Stimulated activated CD4-positive, alpha-beta T cell treated with anti-CD3 and anti-CD28 coated beads, Interleukin-15, amount 100 ng/mL, for 24 hours (primary cell): ENCODE measurements around the gene STAU1.
"Not testable (repeated sequence)": the region's sequence is repeated elsewhere in the genome, so short reads cannot be mapped to it uniquely, and the experiment has no call there.

Source experiments
- DNase-seq: peaks from one replicate; pipeline ENCODE4 v3.0.0-alpha.2; 2020

The STAU1 gene

DNA sequence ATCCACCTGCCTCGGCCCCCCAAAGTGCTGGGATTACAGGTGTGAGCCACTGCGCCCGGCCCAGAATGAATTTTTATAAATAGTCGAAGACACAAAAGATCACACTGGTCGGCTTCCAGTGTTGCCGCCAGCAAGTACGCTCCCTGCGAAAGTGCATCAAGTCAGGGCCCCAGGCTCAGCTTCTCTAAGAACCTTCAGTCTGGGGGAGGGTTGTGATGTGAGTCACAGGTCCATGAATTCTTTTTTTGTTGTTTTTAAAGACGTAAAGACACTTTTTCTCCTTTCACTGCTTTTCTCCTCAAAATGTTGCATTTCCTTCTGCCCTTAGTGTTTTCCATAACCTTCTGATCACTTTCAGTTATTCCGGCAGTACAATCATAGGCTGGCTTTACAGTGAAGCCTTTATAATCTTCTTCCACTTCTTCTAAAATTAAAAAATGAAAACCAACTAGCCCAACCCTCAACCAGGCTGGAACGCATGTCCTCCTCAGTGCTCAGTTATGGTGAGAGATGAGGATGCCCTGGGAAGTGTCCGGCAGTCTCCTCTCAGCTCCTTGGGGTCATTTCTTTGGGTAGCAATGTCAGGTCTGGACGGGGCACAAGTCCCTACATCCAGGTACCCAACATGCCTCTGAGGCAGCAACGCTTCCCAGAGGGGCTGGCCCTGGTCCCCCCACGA lies 75.4 kb downstream of the STAU1 start:
- DNase-seq = no peak

DNA sequence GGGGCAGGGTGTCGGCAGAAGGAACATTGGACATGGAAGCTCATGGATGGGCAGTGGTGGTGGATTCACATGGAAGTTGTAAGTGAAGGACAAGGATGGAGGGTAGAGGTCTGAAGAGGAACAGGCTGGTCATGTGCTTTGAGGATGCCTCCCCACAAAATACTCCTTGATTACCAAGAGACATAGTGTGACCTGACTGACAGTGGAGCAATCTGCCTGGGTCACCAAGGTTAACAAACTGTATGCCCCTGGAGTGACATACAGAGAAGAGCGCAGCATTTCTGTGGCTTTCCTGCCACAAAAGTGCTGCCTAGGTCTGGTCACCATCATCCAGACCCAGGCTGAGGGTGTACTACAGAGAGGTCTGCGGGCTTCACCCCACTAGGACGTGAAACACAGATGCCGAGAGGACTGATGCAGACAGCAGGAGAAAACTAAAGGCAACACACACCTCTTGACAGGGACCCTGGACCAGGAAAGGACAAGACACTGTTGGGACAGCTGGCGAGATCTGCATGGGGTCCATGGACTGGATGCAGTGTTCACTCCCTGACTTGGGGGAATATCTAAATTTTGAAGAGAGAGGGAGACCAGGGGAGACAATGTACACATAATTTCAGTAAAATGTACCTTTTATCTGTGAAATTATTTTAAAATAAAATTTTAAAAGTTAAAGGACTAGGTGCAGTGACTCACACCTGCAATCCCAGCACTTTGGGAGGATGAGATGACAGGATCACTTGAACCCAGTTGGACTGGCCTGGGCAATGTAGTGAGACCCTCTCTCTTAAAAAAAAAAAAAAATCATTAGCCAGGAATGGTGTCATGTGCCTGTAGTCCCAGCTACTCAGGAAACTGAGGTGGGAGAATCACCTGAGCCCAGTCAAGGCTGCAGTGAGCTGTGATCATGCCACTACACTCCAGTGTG lies 77.1 kb downstream of the STAU1 start:
- DNase-seq = no peak

DNA sequence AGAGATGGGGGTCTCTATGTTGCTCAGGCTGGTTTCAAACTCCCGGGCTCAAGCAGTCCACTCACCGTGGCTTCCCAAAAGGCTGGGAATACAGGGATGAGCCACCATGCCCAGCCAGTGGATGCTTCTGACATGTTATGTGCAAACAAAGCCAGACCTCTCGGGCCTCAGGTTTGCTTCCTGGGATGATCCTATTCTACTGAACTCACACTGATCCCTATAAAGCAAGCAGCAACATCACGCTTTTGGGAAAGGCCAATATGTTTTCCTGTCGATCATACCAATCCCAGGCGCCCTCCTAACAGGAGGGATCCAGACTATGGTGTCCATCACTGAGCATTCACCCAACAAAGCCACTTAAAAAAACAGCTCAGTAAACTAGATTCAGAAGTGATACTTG lies 81.8 kb downstream of the STAU1 start:
- DNase-seq = no peak

DNA sequence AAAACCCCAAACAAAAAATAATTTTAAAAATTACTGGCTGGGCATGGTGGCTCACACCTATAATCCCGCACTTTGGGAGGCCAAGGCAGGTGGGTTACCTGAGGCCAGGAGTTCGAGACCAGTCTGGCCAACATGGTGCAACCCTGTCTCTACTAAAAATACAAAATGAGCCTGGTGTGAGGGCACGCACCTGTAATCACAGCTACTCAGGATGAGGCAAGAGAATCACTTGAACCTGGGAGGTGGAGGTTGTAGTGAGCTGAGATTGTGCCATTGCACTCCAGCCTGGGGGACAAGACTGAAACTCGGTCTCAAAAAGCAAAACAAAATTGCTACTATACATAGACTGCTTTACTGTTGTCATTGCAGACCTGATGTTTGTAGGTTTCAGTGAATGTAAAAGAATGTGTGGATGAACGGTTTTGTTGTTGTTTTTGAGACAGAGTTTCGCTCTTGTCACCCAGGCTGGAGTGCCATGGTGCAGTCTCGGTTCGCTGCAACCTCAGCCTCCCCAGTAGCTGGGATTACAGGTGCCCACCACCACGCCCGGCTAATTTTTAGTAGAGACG lies 83.1 kb downstream of the STAU1 start:
- DNase-seq = not testable (repeated sequence)

DNA sequence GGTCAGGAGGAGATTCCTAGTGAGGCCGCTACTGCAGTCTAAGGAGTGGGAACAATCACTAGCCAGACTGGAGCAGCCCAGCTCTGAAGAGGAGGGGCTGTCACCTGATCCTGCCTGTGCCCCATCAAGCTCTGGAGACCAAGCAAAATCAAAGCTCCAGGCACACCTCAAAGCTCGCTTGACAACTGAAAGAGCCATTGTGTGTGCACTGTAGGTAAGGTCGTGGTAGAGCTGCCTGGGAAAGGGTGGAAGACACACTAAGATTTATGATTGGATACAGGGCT lies 83.8 kb downstream of the STAU1 start:
- DNase-seq = no peak

- DNase-seq = no peak
Measured at GRCh38 chr20:49103647-49104364, 84.3 kb downstream of the STAU1 start.

DNA sequence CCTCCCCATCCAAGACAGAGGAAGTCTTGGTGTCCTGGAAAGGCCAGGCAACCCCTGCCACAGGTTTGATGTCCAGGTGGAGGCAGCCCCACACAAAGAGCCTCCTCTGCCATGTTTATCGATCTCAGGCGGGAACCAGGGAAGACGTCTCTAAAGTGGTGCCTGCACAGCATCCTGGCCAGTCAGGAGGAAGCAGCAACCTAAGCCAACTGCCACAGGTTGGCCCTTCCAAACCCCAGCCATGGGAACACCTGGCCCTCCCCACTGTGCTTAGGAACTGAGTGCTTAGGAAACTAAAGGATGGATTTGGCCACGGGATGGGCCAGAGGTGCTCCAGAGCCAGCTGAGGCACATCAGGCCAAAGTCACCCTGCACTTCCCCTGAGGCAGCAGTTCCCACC lies 85.1 kb downstream of the STAU1 start:
- DNase-seq = no peak

DNA sequence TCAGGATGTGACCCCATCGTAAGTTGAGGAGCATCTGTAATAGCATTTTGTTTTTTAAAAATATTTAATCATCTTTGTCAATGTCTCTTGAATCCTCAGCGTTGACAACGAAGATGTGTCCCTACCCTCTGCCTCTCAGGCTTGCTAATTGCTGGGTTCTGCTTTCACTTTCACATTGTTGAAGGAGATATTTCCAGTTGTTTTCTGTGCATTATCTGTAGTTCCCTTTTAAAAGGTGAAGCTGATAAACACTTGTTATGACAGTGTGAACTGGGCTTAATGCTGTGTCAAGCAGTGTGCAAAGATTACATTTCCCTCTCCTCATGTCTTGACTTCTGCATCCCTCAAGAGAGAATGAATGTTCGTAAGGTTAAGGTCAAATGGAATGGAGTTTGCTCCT lies 87.2 kb downstream of the STAU1 start:
- no peak for DNase-seq

GRCh38 chr20:49100292-49100691 lies 87.8 kb downstream of the STAU1 start:
- DNase-seq = not testable (repeated sequence)

DNA sequence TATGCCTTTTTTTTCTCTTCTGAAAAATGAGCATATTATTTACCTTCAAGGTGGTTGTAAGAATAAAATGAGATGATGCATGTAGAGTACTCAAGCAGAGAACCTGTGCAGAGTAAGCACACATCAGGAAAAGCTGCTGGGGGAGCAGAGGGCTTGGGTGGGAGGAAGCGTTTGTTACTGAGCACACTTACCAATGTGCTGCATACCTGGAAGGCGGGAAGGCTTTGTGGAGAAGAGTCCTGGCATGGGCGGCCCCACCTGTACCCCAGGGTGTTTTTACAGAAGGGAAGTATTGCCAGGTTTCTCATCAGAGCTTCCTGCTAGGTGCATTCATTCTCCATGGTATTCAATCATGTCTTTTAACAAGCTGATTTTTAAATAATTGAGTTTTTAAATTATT lies 89.1 kb downstream of the STAU1 start:
- no peak for DNase-seq

DNA sequence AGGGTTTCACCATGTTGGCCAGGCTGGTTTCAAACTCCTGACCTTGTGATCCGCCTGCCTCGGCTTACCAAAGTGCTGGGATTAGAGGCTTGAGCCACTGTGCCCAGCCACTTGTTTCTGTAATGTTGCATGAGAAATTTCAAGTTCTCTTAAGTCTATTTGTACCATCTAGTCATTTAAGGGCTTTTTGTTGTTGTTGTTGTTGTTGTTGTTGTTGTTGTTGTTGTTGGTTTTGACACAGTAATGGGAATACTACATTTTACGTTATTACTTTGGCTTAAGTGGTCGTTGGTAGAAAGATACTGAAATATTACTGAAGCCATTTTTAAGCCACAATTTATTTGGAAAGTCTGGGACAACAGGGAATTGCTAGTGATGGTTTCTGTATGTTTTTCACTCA lies 90.0 kb downstream of the STAU1 start:
- DNase-seq = no peak

- DNase-seq = no peak
Measured at GRCh38 chr20:49097159-49097558, 91.0 kb downstream of the STAU1 start.

DNA sequence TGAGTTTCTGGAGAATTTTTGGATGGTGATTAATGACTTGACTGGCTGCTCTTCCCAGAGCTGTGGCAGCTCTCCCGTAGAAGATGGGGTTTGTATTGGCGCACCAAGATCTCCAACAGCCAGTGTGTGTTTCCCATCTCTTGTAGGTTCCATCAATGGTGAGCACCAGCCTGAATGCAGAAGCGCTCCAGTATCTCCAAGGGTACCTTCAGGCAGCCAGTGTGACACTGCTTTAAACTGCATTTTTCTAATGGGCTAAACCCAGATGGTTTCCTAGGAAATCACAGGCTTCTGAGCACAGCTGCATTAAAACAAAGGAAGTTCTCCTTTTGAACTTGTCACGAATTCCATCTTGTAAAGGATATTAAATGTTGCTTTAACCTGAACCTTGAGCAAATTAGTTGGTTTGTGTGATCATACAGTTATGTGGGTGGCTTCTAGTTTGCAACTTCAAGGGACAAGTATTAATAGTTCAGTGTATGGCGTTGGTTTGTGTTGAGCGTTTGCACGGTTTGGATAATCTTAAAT lies 91.9 kb downstream of the STAU1 start:
- no peak for DNase-seq

- no peak for DNase-seq
Measured at GRCh38 chr20:49091762-49092161, 96.4 kb downstream of the STAU1 start.

GRCh38 chr20:49091104-49091503 lies 97.0 kb downstream of the STAU1 start:
- DNase-seq = no peak

DNA sequence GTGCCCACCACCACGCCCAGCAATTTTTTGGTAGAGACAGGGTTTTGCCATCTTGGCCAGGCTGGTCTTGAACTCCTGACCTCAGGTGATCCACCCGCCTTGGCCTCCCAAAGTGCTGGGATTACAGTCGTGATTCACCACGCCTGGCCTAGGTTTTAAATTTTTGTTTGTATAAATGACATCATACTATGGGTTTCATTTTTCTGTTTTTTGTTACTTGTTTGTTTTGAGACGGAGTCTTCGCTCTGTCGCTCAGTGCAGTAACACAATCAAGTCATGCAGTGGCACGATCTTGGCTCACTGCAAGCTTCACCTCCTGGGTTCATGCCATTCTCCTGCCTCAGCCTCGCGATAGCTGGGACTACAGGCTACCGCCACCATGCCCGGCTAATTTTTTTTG lies 105.8 kb downstream of the STAU1 start:
- not testable (repeated sequence) for DNase-seq

DNA sequence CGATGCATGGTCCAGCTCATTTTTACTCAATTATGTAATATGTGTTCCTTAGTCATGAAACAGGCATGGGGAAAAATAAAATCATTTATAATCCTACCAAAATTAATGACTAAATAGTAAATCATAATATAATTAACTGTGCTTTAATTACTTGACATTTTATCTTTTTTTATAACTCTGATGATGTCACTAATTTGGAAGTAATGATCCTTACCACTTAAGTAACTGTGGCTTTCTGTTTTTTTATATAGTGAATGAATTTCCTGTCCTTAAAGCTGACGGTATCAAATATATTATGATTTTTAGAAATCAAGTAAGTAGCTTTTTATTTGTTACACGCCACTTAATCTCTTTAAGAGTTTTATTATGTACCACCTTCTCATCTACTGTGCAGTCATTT lies 109.8 kb downstream of the STAU1 start:
- no peak for DNase-seq

DNA sequence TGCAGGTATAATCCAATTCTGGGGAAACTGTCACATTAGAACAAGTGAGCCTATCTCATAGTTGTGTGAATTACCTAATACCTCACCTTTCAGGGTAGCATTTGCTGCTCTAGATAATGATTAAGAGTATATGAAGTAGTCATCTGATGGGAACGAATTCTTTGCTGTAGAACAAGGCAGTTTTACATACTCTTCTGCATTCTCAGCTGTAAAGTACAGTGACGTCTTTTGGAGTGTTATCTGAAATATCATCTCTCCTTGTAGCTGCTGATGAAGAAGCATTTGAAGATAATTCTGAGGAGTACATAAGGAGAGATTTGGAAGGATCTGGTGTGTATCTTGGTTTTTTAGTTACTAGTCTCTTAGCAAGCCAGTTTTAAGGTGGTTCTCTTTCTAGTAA lies 113.6 kb downstream of the STAU1 start:
- DNase-seq = no peak
